Smooth muscle cell (in vitro differentiated cells): Measurements from ENCODE around the gene PDGFB. TPM values are rescaled to one million over a fixed set of nuclear protein-coding genes. Genes with fewer than 3 reads are reported as not detected.

Experiments used
- DNase-seq: peaks from one replicate; lab custom pipeline; 2025; ENCODE audit not compliant: unreplicated experiment; lab: John Stamatoyannopoulos, UW
- H2AFZ ChIP-seq: fragments of 200-600 bp; sonication (generic); 2 replicates; pipeline ENCODE4 v1.6.0; 2016; ENCODE audit warnings: antibody characterized with exemption, low read depth, mild to moderate bottlenecking
- H3F3A ChIP-seq: fragments of 200-600 bp; sonication (generic); 2 replicates; pipeline ENCODE4 v1.6.0; 2017; ENCODE audit warnings: antibody characterized with exemption, low read depth
- H3K27ac ChIP-seq: fragments of 200-600 bp; sonication (generic); 2 replicates; pipeline ENCODE4 v1.5.1; 2016; ENCODE audit warnings: low read depth, mild to moderate bottlenecking
- H3K27me3 ChIP-seq: fragments of 200-600 bp; sonication (generic); 2 replicates; pipeline ENCODE4 v1.6.1; 2016; ENCODE audit warnings: low read depth, mild to moderate bottlenecking
- H3K36me3 ChIP-seq: fragments of 200-600 bp; sonication (generic); 2 replicates; pipeline ENCODE4 v1.5.1; 2016; ENCODE audit warnings: low read depth
- H3K4me1 ChIP-seq: fragments of 200-600 bp; sonication (generic); 2 replicates; pipeline ENCODE4 v1.5.1; 2016; ENCODE audit warnings: low read depth
- H3K4me2 ChIP-seq: fragments of 200-600 bp; sonication (generic); 2 replicates; pipeline ENCODE4 v1.6.0; 2016; ENCODE audit warnings: mild to moderate bottlenecking
- H3K4me3 ChIP-seq: fragments of 200-600 bp; sonication (generic); 2 replicates; pipeline ENCODE4 v1.5.1; 2016; ENCODE audit warnings: mild to moderate bottlenecking
- H3K79me2 ChIP-seq: fragments of 200-600 bp; sonication (generic); 2 replicates; pipeline ENCODE4 v1.6.0; 2016; ENCODE audit warnings: low read depth, mild to moderate bottlenecking
- H3K9ac ChIP-seq: fragments of 200-600 bp; sonication (generic); 2 replicates; pipeline ENCODE4 v1.6.0; 2016; ENCODE audit warnings: low read depth
- H3K9me3 ChIP-seq: fragments of 200-600 bp; sonication (generic); replicated peaks from 2 replicates; pipeline ENCODE4 v1.5.1; 2016; ENCODE audit warnings: low read depth
- H4K20me1 ChIP-seq: fragments of 200-600 bp; sonication (generic); 2 replicates; pipeline ENCODE4 v1.6.0; 2016; ENCODE audit warnings: low read depth
- WGBS: methylation state at CpG from one replicate; pipeline ENCODE4 v1.1.7; 2016; ENCODE audit warnings: low lambda C conversion rate; 5-methylcytosine and 5-hydroxymethylcytosine counted together
- polyA plus RNA-seq: library from polyadenylated mRNA; unstranded; fragments of >200 nt; fragmentation: Nextera tagmentation; extraction: Ambion mirVana; gene quantifications from 2 replicates; pipeline ENCODE4 v1.2.1, GENCODE V29; 2016
- total RNA-seq: library from RNA; depleted of rRNA; stranded (reverse); fragments of >200 nt; gene quantifications from 2 replicates; pipeline ENCODE4 v1.2.3, GENCODE V29; 2014
- TF ChIP-seq, protein P1 (sequence below): fragments of 200-600 bp; sonication (generic); IDR thresholded peaks from 2 replicates; pipeline ENCODE4 v1.5.1; 2017; ENCODE audit warnings: borderline replicate concordance, mild to moderate bottlenecking, antibody characterized with exemption; ENCODE audit not compliant: insufficient read depth, poor library complexity, severe bottlenecking

PDGFB gene
- total and polyA plus RNA-seq, 2 experiments from 2014 or later = 0.31 to 2.1 TPM

- Histone ChIP-seq H3K9ac (no peak overlapping the region), H3K36me3 (no peaks in the 10 kb centered on the region), H4K20me1 (no peaks in the 10 kb centered on the region), H3K9me3 (no peaks in the 10 kb centered on the region), H3K27ac (no peak overlapping the region), H2AFZ (no peak overlapping the region), H3K4me1 (no peaks in the 10 kb centered on the region), H3K4me2 (no peak overlapping the region), H3F3A (peaks cover 9% of the 10 kb centered on the region), H3K4me3 (no peak overlapping the region), H3K79me2 (no peaks in the 10 kb centered on the region), H3K27me3 (no peaks in the 10 kb centered on the region)
- no peak for DNase-seq
- 84% methylated on average over 19 of the region's 19 CpGs for WGBS
- TF ChIP-seq, protein P1, sequence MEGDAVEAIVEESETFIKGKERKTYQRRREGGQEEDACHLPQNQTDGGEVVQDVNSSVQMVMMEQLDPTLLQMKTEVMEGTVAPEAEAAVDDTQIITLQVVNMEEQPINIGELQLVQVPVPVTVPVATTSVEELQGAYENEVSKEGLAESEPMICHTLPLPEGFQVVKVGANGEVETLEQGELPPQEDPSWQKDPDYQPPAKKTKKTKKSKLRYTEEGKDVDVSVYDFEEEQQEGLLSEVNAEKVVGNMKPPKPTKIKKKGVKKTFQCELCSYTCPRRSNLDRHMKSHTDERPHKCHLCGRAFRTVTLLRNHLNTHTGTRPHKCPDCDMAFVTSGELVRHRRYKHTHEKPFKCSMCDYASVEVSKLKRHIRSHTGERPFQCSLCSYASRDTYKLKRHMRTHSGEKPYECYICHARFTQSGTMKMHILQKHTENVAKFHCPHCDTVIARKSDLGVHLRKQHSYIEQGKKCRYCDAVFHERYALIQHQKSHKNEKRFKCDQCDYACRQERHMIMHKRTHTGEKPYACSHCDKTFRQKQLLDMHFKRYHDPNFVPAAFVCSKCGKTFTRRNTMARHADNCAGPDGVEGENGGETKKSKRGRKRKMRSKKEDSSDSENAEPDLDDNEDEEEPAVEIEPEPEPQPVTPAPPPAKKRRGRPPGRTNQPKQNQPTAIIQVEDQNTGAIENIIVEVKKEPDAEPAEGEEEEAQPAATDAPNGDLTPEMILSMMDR = no peak
Observed at GRCh38 chr22:39284142-39284980, 39.6 kb upstream of the PDGFB start.

- Histone ChIP-seq H3K4me3 (no peak overlapping the region), H3K27me3 (no peaks in the 10 kb centered on the region), H3K79me2 (no peaks in the 10 kb centered on the region), H3K4me2 (peak overlapping the region; percentile 22), H4K20me1 (no peaks in the 10 kb centered on the region), H3K9me3 (no peaks in the 10 kb centered on the region), H3K4me1 (no peaks in the 10 kb centered on the region), H3F3A (peaks cover 9% of the 10 kb centered on the region), H2AFZ (no peak overlapping the region), H3K9ac (no peak overlapping the region), H3K27ac (no peak overlapping the region), H3K36me3 (no peaks in the 10 kb centered on the region)
- TF ChIP-seq, protein P1 = no peak
- DNase-seq = no peak
- 63% methylated on average over 27 of the region's 27 CpGs for WGBS
Observed at GRCh38 chr22:39283322-39284141, 38.8 kb upstream of the PDGFB start.

DNA sequence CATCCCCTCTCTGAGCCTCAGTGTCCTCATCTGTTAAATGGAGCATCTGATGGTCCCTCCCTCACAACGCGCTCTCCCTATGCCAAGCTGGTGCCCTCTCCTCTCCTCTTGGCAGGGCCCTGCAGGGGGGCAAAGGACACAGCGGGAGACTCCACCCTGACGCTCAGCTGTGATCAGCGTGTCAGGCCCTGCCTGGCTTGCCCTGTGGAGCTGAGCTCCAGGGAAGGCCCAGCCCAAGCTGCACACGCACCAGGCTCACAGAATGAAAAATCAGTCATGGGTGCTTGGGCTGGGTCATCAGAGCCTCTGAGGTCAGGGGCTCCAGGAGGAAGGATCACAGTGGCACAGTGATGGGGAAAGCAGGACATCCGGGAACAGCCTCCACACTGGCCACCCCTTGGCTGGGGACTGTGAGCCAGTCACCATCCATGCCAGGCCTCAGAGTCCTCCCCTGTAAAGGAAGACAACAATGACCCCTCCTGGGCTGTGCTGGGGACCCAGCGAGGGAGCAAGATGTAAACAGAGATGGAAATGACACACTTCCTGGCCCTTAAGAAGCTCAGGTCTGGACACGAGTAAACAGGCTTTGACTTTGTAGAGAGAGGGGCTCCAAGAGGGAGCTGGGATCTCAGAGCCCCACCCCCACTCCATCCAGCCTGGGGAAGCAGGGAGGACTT, 38.0 kb upstream of the PDGFB start:
- H3K9me3 ChIP-seq = no peaks in the 10 kb centered on the region
- TF ChIP-seq, protein P1 = no peak
- no peak overlapping the region for H3K9ac ChIP-seq
- no peaks in the 10 kb centered on the region for H3K27me3 ChIP-seq
- no peaks in the 10 kb centered on the region for H3K4me1 ChIP-seq
- WGBS = 74% methylated on average over 9 of the region's 9 CpGs
- DNase-seq = no peak
- H3K27ac ChIP-seq = no peak overlapping the region
- H2AFZ ChIP-seq = no peak overlapping the region
- H4K20me1 ChIP-seq = no peaks in the 10 kb centered on the region
- no peak overlapping the region for H3K4me2 ChIP-seq
- H3K4me3 ChIP-seq = no peak overlapping the region
- H3K36me3 ChIP-seq = no peaks in the 10 kb centered on the region
- peaks cover 9% of the 10 kb centered on the region for H3F3A ChIP-seq
- H3K79me2 ChIP-seq = no peaks in the 10 kb centered on the region
